ENCODE data around the gene RBM6. TPM values are rescaled to one million over a fixed set of nuclear protein-coding genes. Genes with fewer than 3 reads are reported as not detected.
"Not testable (repeated sequence)": the region's sequence is repeated elsewhere in the genome, so short reads cannot be mapped to it uniquely, and the experiment has no call there.

Gene RBM6
- total and polyA plus RNA-seq, 2 experiments from 2014 or later, result 62.7 to 121 TPM

- Histone ChIP-seq H3K9me3 (ENCODE audit: low read depth) (no peaks in the 10 kb centered on the region), H3K4me1 (ENCODE audit: low read depth) (no peaks in the 10 kb centered on the region), H3K36me3 (peaks cover 52% of the 10 kb centered on the region), H3K27ac (no peak overlapping the region), H3K27me3 (no peaks in the 10 kb centered on the region), H3K4me3 (no peak overlapping the region)
- DNase-seq (ENCODE audit: low read depth in 1 of 2, low spot score in 1 of 2), result no peak
- no peak for TF ChIP-seq CTCF (IDR thresholded peaks at IDR 0.05; ENCODE audit: low read depth, low read length)
Measured at GRCh38 chr3:50057756-50058155, 117.8 kb downstream of the RBM6 start.

GRCh38 chr3:50068134-50068533 is 128.2 kb downstream of the RBM6 start:
- no peaks in the 10 kb centered on the region for H3K9me3 ChIP-seq (ENCODE audit: low read depth)
- no peak for DNase-seq (ENCODE audit: low read depth in 1 of 2, low spot score in 1 of 2)
- no peak overlapping the region for H3K27ac ChIP-seq
- H3K4me1 ChIP-seq (ENCODE audit: low read depth), result no peaks in the 10 kb centered on the region
- no peak overlapping the region for H3K4me3 ChIP-seq
- H3K36me3 ChIP-seq, result peaks cover 72% of the 10 kb centered on the region
- TF ChIP-seq CTCF (IDR thresholded peaks at IDR 0.05; ENCODE audit: low read depth, low read length), result no peak
- no peaks in the 10 kb centered on the region for H3K27me3 ChIP-seq

- no peaks in the 10 kb centered on the region for H3K27me3 ChIP-seq
- peaks cover 22% of the 10 kb centered on the region for H3K36me3 ChIP-seq
- no peak for TF ChIP-seq CTCF (IDR thresholded peaks at IDR 0.05; ENCODE audit: low read depth, low read length)
- no peaks in the 10 kb centered on the region for H3K4me1 ChIP-seq (ENCODE audit: low read depth)
- no peaks in the 10 kb centered on the region for H3K9me3 ChIP-seq (ENCODE audit: low read depth)
- no peak for DNase-seq (ENCODE audit: low read depth in 1 of 2, low spot score in 1 of 2)
- H3K27ac ChIP-seq, result no peak overlapping the region
- H3K4me3 ChIP-seq, result no peak overlapping the region
Measured at GRCh38 chr3:50078091-50078490, 138.1 kb downstream of the RBM6 start.

- Histone ChIP-seq H3K27ac (no peak overlapping the region), H3K9me3 (ENCODE audit: low read depth) (no peaks in the 10 kb centered on the region), H3K36me3 (peaks cover 17% of the 10 kb centered on the region), H3K4me3 (no peak overlapping the region), H3K4me1 (ENCODE audit: low read depth) (no peaks in the 10 kb centered on the region), H3K27me3 (no peaks in the 10 kb centered on the region)
- no peak for DNase-seq (ENCODE audit: low read depth in 1 of 2, low spot score in 1 of 2)
- TF ChIP-seq CTCF (IDR thresholded peaks at IDR 0.05; ENCODE audit: low read depth, low read length), result no peak
Measured at GRCh38 chr3:50078622-50079021, 138.7 kb downstream of the RBM6 start.

- H3K27ac ChIP-seq; H3K4me3 ChIP-seq; H3K4me1 ChIP-seq (ENCODE audit: low read depth); H3K36me3 ChIP-seq; H3K9me3 ChIP-seq (ENCODE audit: low read depth); DNase-seq (ENCODE audit: low read depth in 1 of 2, low spot score in 1 of 2); H3K27me3 ChIP-seq: not testable (repeated sequence)
Measured at GRCh38 chr3:50084951-50085350, 145.0 kb downstream of the RBM6 start.

GRCh38 chr3:50088725-50089608 is 149.0 kb downstream of the RBM6 start, which contains the start of gene RBM5:
TSS of gene RBM5 (plus strand) at chr3:50088919. CDS start at chr3:50090435, 1,516 bp downstream.
- Histone ChIP-seq H3K27ac (peak within 1 kb of the TSS; percentile 98), H3K27me3 (no peaks in the 10 kb centered on the region), H3K4me1 (ENCODE audit: low read depth) (peaks cover 12% of the 10 kb centered on the region), H3K36me3 (peaks cover 34% of the 10 kb centered on the region), H3K4me3 (peak within 1 kb of the TSS; percentile 97), H3K9me3 (ENCODE audit: low read depth) (no peaks in the 10 kb centered on the region)
- TF ChIP-seq CTCF (IDR thresholded peaks at IDR 0.05; ENCODE audit: low read depth, low read length), result no peak
- peak; percentile 93 to 94 for DNase-seq (ENCODE audit: low read depth in 1 of 2, low spot score in 1 of 2)

All from cardiac muscle cell (in vitro differentiated cells and primary cell).